GM23338 (cell line): ENCODE measurements around the gene SNRPD3. TPM values are rescaled to one million over a fixed set of nuclear protein-coding genes. Genes with fewer than 3 reads are reported as not detected.

Experiments used
- ATAC-seq: fragments of 200-7000 bp; cut with Tn5 transposase; 3 replicates; pipeline ENCODE4 v1.9.1; 2020
- DNase-seq: peaks from one replicate; pipeline ENCODE4 v3.0.0-alpha.2; 2015; ENCODE audit warnings: low spot score
- H2AFZ ChIP-seq: fragments of 200-600 bp; sonication (generic); 2 replicates; pipeline ENCODE4 v1.8.0; 2016; ENCODE audit warnings: antibody characterized with exemption, mild to moderate bottlenecking, moderate library complexity
- H3F3A ChIP-seq: fragments of 200-600 bp; sonication (generic); replicated peaks from 2 replicates; pipeline ENCODE4 v1.8.0; 2017; ENCODE audit warnings: antibody characterized with exemption, mixed run types, low read depth
- H3K27ac ChIP-seq: fragments of 200-600 bp; sonication (generic); 2 replicates; pipeline ENCODE4 v1.6.1; 2016; ENCODE audit warnings: low read depth
- H3K27me3 ChIP-seq: fragments of 200-600 bp; sonication (generic); 2 replicates; pipeline ENCODE4 v1.8.0; 2016; ENCODE audit warnings: mild to moderate bottlenecking, mixed run types, moderate library complexity; ENCODE audit not compliant: insufficient read depth
- H3K36me3 ChIP-seq: fragments of 200-600 bp; sonication (generic); 2 replicates; pipeline ENCODE4 v1.8.0; 2016; ENCODE audit warnings: mild to moderate bottlenecking; ENCODE audit not compliant: insufficient read depth
- H3K4me1 ChIP-seq: fragments of 200-600 bp; sonication (generic); 2 replicates; pipeline ENCODE4 v1.8.0; 2016; ENCODE audit warnings: mild to moderate bottlenecking, moderate library complexity; ENCODE audit not compliant: insufficient read depth
- H3K4me2 ChIP-seq: fragments of 200-600 bp; sonication (generic); 2 replicates; pipeline ENCODE4 v1.7.1; 2017; ENCODE audit warnings: mixed run types
- H3K4me3 ChIP-seq: fragments of 200-600 bp; sonication (generic); 2 replicates; pipeline ENCODE4 v1.6.1; 2016; ENCODE audit warnings: mixed run types
- H3K79me2 ChIP-seq: fragments of 200-600 bp; sonication (generic); replicated peaks from 2 replicates; pipeline ENCODE4 v1.8.0; 2017; ENCODE audit warnings: mild to moderate bottlenecking; ENCODE audit not compliant: insufficient read depth
- H3K9me2 ChIP-seq: fragments of 200-600 bp; sonication (generic); 2 replicates; pipeline ENCODE4 v1.8.0; 2017; ENCODE audit not compliant: insufficient read depth
- H4K20me1 ChIP-seq: fragments of 200-600 bp; sonication (generic); replicated peaks from 2 replicates; pipeline ENCODE4 v1.8.0; 2017; ENCODE audit warnings: mild to moderate bottlenecking; ENCODE audit not compliant: insufficient read depth
- H3K27ac Mint-ChIP-seq: 2 replicates; pipeline ENCODE4 v1.8.0; 2020; ENCODE audit warnings: inconsistent platforms, mild to moderate bottlenecking, moderate library complexity, mixed read lengths
- H3K27me3 Mint-ChIP-seq: 3 replicates; pipeline ENCODE4 v1.8.0; 2022; ENCODE audit warnings: low read depth, mild to moderate bottlenecking, moderate library complexity, mixed read lengths, inconsistent platforms; ENCODE audit not compliant: insufficient read depth, poor library complexity
- H3K36me3 Mint-ChIP-seq: 3 replicates; pipeline ENCODE4 v1.8.0; 2021; ENCODE audit warnings: low read depth, mild to moderate bottlenecking, inconsistent platforms, moderate library complexity, mixed read lengths
- H3K4me1 Mint-ChIP-seq: 3 replicates; pipeline ENCODE4 v1.8.0; 2020; ENCODE audit warnings: mild to moderate bottlenecking, inconsistent platforms, mixed read lengths
- H3K4me3 Mint-ChIP-seq: 3 replicates; pipeline ENCODE4 v1.8.0; 2021; ENCODE audit warnings: moderate library complexity, mild to moderate bottlenecking, inconsistent platforms, mixed read lengths
- H3K9me3 Mint-ChIP-seq: 3 replicates; pipeline ENCODE4 v1.8.0; 2020; ENCODE audit warnings: moderate library complexity, mild to moderate bottlenecking, inconsistent platforms, mixed read lengths
- CREB1 ChIP-seq: fragments of 250-450 bp; sonication (Bioruptor Pico); IDR thresholded peaks from 2 replicates; pipeline ENCODE4 v1.5.0; 2020; ENCODE audit warnings: low read depth, mild to moderate bottlenecking, moderate library complexity
- EZH2 ChIP-seq: fragments of 200-600 bp; sonication (generic); IDR thresholded peaks from one replicate; pipeline ENCODE4 v1.8.0; 2017; ENCODE audit warnings: antibody characterized with exemption, mild to moderate bottlenecking, low read depth; ENCODE audit not compliant: unreplicated experiment
- NANOG ChIP-seq: IDR thresholded peaks from 2 replicates; pipeline ENCODE4 v1.6.1; 2016; ENCODE audit warnings: antibody characterized with exemption, borderline replicate concordance
- POLR2AphosphoS5 ChIP-seq: IDR thresholded peaks from 2 replicates; pipeline ENCODE4 v1.6.1; 2016; ENCODE audit warnings: antibody characterized with exemption, low read depth
- ZNF114 ChIP-seq: fragments of 250-450 bp; sonication (Bioruptor Pico); IDR thresholded peaks from 2 replicates; pipeline ENCODE4 v1.5.0; 2020; ENCODE audit warnings: mild to moderate bottlenecking, moderate library complexity
- ZNF331 ChIP-seq: fragments of 250-450 bp; sonication (Bioruptor Pico); IDR thresholded peaks from 2 replicates; pipeline ENCODE4 v1.5.0; 2020; ENCODE audit warnings: low read depth, mild to moderate bottlenecking, moderate library complexity
- polyA plus RNA-seq: library from polyadenylated mRNA; unstranded; fragments of >200 nt; fragmentation: Nextera tagmentation; extraction: Ambion mirVana; gene quantifications from 2 replicates; pipeline ENCODE4 v1.2.1, GENCODE V29; 2016
- total RNA-seq: library from RNA; depleted of rRNA; stranded (reverse); fragments of >200 nt; shearing (Covaris generic); gene quantifications from 2 replicates; pipeline ENCODE4 v1.2.3, GENCODE V29; 2014
- TF ChIP-seq, protein P1 (sequence below): fragments of 250-450 bp; sonication (Bioruptor Pico); IDR thresholded peaks from 2 replicates; pipeline ENCODE4 v1.5.0; 2020; ENCODE audit warnings: mild to moderate bottlenecking, moderate library complexity
- TF ChIP-seq, protein P2 (sequence below): IDR thresholded peaks from 2 replicates; pipeline ENCODE4 v1.6.1; 2016; ENCODE audit warnings: antibody characterized with exemption
- TF ChIP-seq, protein P3 (sequence below), 2 experiments: fragments of 200-600 bp in 1 of 2; sonication (generic) in 1 of 2; conservative IDR thresholded peaks; 2 replicates each; pipeline versions ENCODE4 v1.5.1 to v1.6.1; 2016 to 2017; ENCODE audit warnings: antibody characterized with exemption in 2 of 2, low read depth in 2 of 2, mild to moderate bottlenecking in 2 of 2, moderate library complexity in 1 of 2

The SNRPD3 gene
- total and polyA plus RNA-seq, 2 experiments from 2014 or later: 314 to 375 TPM

DNA sequence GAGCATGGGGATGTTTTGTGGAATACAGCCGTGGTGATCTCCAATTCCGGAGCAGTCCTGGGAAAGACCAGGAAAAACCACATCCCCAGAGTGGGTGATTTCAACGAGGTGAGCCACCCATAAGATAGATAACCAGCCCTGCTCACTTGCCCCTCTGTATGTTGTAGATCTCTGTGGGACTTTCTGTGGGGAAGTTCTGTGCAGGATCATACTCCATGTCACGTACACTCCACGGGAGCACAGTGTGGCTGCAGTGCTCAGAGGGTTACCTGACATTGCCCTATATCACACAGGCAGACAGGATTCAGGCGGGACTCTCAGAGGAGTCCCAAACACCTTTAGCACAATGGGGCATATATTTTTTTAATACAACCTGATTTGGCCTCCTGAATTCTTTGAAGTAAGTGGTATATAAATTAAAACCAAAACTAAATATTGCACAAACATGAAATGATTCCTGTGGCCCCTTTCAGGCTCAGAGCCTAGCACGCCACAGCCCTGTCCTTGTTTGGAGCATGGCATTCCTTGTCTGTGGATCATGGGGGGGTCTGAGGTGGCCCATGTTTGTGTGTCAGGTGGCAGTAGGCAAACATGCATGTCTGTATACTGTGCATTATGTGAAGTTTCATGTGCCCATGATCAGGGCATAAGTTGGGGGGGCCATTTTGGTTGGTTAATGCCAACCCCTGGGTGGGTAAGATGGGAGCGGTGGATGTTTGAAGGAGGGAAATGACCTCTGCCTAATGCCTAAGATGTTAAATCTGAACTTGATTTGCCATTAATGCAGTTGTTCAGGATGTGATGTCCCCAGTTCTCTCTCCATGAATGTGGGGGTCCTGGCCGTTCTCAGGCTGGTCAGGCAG, 42.2 kb upstream of the SNRPD3 start (continued):
- TF ChIP-seq, protein P1, sequence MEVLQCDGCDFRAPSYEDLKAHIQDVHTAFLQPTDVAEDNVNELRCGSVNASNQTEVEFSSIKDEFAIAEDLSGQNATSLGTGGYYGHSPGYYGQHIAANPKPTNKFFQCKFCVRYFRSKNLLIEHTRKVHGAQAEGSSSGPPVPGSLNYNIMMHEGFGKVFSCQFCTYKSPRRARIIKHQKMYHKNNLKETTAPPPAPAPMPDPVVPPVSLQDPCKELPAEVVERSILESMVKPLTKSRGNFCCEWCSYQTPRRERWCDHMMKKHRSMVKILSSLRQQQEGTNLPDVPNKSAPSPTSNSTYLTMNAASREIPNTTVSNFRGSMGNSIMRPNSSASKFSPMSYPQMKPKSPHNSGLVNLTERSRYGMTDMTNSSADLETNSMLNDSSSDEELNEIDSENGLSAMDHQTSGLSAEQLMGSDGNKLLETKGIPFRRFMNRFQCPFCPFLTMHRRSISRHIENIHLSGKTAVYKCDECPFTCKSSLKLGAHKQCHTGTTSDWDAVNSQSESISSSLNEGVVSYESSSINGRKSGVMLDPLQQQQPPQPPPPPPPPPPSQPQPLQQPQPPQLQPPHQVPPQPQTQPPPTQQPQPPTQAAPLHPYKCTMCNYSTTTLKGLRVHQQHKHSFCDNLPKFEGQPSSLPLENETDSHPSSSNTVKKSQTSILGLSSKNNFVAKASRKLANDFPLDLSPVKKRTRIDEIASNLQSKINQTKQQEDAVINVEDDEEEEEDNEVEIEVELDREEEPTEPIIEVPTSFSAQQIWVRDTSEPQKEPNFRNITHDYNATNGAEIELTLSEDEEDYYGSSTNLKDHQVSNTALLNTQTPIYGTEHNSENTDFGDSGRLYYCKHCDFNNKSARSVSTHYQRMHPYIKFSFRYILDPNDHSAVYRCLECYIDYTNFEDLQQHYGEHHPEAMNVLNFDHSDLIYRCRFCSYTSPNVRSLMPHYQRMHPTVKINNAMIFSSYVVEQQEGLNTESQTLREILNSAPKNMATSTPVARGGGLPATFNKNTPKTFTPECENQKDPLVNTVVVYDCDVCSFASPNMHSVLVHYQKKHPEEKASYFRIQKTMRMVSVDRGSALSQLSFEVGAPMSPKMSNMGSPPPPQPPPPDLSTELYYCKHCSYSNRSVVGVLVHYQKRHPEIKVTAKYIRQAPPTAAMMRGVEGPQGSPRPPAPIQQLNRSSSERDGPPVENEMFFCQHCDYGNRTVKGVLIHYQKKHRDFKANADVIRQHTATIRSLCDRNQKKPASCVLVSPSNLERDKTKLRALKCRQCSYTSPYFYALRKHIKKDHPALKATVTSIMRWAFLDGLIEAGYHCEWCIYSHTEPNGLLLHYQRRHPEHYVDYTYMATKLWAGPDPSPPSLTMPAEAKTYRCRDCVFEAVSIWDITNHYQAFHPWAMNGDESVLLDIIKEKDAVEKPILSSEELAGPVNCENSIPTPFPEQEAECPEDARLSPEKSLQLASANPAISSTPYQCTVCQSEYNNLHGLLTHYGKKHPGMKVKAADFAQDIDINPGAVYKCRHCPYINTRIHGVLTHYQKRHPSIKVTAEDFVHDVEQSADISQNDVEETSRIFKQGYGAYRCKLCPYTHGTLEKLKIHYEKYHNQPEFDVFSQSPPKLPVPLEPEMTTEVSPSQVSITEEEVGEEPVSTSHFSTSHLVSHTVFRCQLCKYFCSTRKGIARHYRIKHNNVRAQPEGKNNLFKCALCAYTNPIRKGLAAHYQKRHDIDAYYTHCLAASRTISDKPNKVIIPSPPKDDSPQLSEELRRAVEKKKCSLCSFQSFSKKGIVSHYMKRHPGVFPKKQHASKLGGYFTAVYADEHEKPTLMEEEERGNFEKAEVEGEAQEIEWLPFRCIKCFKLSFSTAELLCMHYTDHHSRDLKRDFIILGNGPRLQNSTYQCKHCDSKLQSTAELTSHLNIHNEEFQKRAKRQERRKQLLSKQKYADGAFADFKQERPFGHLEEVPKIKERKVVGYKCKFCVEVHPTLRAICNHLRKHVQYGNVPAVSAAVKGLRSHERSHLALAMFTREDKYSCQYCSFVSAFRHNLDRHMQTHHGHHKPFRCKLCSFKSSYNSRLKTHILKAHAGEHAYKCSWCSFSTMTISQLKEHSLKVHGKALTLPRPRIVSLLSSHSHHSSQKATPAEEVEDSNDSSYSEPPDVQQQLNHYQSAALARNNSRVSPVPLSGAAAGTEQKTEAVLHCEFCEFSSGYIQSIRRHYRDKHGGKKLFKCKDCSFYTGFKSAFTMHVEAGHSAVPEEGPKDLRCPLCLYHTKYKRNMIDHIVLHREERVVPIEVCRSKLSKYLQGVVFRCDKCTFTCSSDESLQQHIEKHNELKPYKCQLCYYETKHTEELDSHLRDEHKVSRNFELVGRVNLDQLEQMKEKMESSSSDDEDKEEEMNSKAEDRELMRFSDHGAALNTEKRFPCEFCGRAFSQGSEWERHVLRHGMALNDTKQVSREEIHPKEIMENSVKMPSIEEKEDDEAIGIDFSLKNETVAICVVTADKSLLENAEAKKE (CRISPR knock-in tag): no peak
- TF ChIP-seq ZNF114 (CRISPR knock-in tag) (no peak), EZH2 (no peak), NANOG (no peak)
- TF ChIP-seq, protein P2, sequence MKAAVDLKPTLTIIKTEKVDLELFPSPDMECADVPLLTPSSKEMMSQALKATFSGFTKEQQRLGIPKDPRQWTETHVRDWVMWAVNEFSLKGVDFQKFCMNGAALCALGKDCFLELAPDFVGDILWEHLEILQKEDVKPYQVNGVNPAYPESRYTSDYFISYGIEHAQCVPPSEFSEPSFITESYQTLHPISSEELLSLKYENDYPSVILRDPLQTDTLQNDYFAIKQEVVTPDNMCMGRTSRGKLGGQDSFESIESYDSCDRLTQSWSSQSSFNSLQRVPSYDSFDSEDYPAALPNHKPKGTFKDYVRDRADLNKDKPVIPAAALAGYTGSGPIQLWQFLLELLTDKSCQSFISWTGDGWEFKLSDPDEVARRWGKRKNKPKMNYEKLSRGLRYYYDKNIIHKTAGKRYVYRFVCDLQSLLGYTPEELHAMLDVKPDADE: no peak

DNA sequence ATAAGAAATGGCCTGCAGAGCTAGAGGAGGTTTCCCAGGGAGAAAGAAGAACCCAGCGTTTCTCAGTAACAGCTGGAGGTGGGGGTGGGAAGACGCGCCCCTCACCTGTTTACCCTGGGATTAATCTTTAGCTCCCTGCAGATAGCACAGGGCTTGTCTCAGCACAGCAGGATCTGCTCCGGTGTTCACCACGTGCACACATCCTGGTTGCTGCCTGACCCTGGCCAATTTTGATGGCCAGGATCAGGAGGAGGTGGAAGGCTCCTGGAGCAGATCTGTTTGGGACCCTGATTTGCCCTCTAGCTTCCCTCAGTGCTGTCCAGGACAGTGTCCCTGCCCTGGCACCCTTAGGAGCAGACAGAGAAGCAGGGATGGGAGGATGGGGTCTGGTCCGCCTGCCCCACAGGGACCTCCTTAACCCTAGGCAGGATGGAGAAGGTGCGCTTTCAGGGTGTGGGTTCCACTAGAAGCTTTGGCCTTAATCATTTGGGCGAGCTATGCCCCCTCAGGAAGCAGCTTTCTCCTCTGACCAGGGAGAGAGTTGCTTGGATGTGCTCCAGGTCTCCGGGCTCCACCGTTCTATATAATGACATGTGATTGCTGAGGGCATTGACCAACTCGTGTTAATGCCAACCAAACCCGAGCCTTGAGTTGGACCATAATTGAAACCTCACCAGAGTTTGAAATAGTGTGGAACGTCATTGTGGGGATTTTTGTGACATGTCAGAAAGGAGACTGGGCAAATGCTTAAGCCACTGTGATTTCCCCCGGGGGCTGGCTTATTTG, 41.4 kb upstream of the SNRPD3 start:
- no peak overlapping the region for H3K27ac ChIP-seq
- Mint-ChIP-seq H3K36me3 (no peaks in the 10 kb centered on the region), H3K9me3 (no peaks in the 10 kb centered on the region), H3K27ac (no peak overlapping the region), H3K27me3 (peaks cover 16% of the 10 kb centered on the region), H3K4me3 (no peak overlapping the region), H3K4me1 (peaks cover 15% of the 10 kb centered on the region)
- no peaks in the 10 kb centered on the region for H3K9me2 ChIP-seq
- ATAC-seq (no peak), DNase-seq (no peak)
- no peak overlapping the region for H3K4me3 ChIP-seq
- peaks cover 20% of the 10 kb centered on the region; the same call in 1 of the 2 replicates for H3K4me1 ChIP-seq
- H3K79me2 ChIP-seq: no peaks in the 10 kb centered on the region
- H2AFZ ChIP-seq: peak overlapping the region; percentile 74; the same call in 1 of the 2 replicates
- H3K4me2 ChIP-seq: no peak overlapping the region
- no peaks in the 10 kb centered on the region for H3K27me3 ChIP-seq
- no peaks in the 10 kb centered on the region for H3K36me3 ChIP-seq
- H3F3A ChIP-seq: no peaks in the 10 kb centered on the region
- no peaks in the 10 kb centered on the region for H4K20me1 ChIP-seq
- TF ChIP-seq POLR2AphosphoS5 (no peak), EZH2 (no peak), CREB1 (CRISPR knock-in tag) (no peak), ZNF331 (CRISPR knock-in tag) (no peak), NANOG (no peak)
- TF ChIP-seq, protein P3, sequence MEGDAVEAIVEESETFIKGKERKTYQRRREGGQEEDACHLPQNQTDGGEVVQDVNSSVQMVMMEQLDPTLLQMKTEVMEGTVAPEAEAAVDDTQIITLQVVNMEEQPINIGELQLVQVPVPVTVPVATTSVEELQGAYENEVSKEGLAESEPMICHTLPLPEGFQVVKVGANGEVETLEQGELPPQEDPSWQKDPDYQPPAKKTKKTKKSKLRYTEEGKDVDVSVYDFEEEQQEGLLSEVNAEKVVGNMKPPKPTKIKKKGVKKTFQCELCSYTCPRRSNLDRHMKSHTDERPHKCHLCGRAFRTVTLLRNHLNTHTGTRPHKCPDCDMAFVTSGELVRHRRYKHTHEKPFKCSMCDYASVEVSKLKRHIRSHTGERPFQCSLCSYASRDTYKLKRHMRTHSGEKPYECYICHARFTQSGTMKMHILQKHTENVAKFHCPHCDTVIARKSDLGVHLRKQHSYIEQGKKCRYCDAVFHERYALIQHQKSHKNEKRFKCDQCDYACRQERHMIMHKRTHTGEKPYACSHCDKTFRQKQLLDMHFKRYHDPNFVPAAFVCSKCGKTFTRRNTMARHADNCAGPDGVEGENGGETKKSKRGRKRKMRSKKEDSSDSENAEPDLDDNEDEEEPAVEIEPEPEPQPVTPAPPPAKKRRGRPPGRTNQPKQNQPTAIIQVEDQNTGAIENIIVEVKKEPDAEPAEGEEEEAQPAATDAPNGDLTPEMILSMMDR (conservative IDR thresholded peaks at IDR 0.05; ENCODE audit: low read depth in 2 of 2): no peak
